ENCODE measurements around the gene C10orf62. TPM values are rescaled to one million over a fixed set of nuclear protein-coding genes. Genes with fewer than 3 reads are reported as not detected.

C10orf62 gene
- total and polyA plus RNA-seq, 2 of the 8 experiments (the other 6 are each of a cell fraction or from before 2014, with no cell fraction given), result 0.05 TPM; not detected in 1

- Histone ChIP-seq H3K79me1 (ENCODE audit: low read depth, low read length) (peaks cover 3% of the 10 kb centered on the region), H2BK12ac (ENCODE audit: low read depth, low read length) (peak overlapping the region; percentile 51; the same call in 1 of the 2 replicates), H3K4me3 (ENCODE audit: extremely low read depth in 1 of 4, insufficient read depth in 2 of 4, low read depth in 3 of 4, low read length in 4 of 4) (no peak overlapping the region), H3K9ac (replicated peaks in 1 of 4; ENCODE audit: extremely low read depth in 1 of 4, low read depth in 3 of 4, low read length in 3 of 4) (peak overlapping the region in 2 of 4 experiments; percentile 15 to 43; a peak in 2 of 7 replicates), H3K27ac (ENCODE audit: low read depth, low read length) (peak overlapping the region; percentile 13; the same call in 1 of the 2 replicates), H2BK20ac (ENCODE audit: low read length) (peak overlapping the region; percentile 43; the same call in 1 of the 2 replicates), H2AK5ac (ENCODE audit: low read depth, low read length) (peak overlapping the region; percentile 79; the same call in 1 of the 2 replicates), H3K79me2 (ENCODE audit: control insufficient read depth in 1 of 2, insufficient read depth in 2 of 2, low read length in 2 of 2) (peaks cover 0 to 2% of the 10 kb centered on the region in 2 experiments; a peak in 1 of 4 replicates), H2BK15ac (ENCODE audit: low read length) (peak overlapping the region; percentile 78), H4K5ac (ENCODE audit: insufficient read length, low read depth, low read length) (peak overlapping the region; percentile 61), H3K36me3 (ENCODE audit: control insufficient read depth in 2 of 4, insufficient read depth in 4 of 4, low read length in 3 of 4) (no peaks in the 10 kb centered on the region), H2AFZ (ENCODE audit: low read length) (no peak overlapping the region), H2BK5ac (ENCODE audit: low read depth, low read length) (peak overlapping the region; percentile 96), H3K23ac (ENCODE audit: insufficient read length) (no peak overlapping the region), H3K23me2 (ENCODE audit: low read depth, low read length) (no peaks in the 10 kb centered on the region), H3K4ac (replicated peaks; ENCODE audit: insufficient read length, low read depth, low read length) (peak overlapping the region; percentile 42), H3K4me2 (ENCODE audit: insufficient read depth in 1 of 2, low read depth in 2 of 2, low read length in 2 of 2) (peak overlapping the region; percentile 7 to 43; a peak in 3 of 4 replicates), H3K4me1 (replicated peaks in 1 of 4; ENCODE audit: control insufficient read depth in 3 of 4, insufficient read depth in 4 of 4, low read length in 3 of 4) (peaks cover 15 to 29% (median 22%) of the 10 kb centered on the region in 4 experiments), H4K20me1 (replicated peaks in 1 of 2; ENCODE audit: control insufficient read depth in 1 of 2, insufficient read depth in 2 of 2, low read length in 2 of 2) (no peaks in the 10 kb centered on the region), H3K14ac (ENCODE audit: insufficient read length) (no peak overlapping the region), H4K91ac (replicated peaks; ENCODE audit: insufficient read length, low read length) (peak overlapping the region; percentile 75), H4K8ac (ENCODE audit: extremely low read depth, insufficient read depth, low read length) (no peak overlapping the region), H3K27me3 (replicated peaks in 1 of 4; ENCODE audit: control insufficient read depth in 3 of 4, extremely low read depth in 1 of 4, insufficient read depth in 3 of 4, low read length in 3 of 4) (no peaks in the 10 kb centered on the region), H3K9me3 (ENCODE audit: insufficient read depth in 2 of 2, low read depth in 1 of 2, low read length in 1 of 2) (no peaks in the 10 kb centered on the region), H3K18ac (ENCODE audit: extremely low read depth, low read length) (peak overlapping the region; percentile 89), H2BK120ac (replicated peaks; ENCODE audit: low read depth, low read length) (peak overlapping the region; percentile 21), H3K56ac (replicated peaks; ENCODE audit: insufficient read length, low read depth, low read length) (no peak overlapping the region)
- TF ChIP-seq POU5F1 (IDR thresholded peaks at IDR 0.05; ENCODE audit: low read depth, low read length), result no peak
- TF ChIP-seq KDM5A (IDR thresholded peaks at IDR 0.05; ENCODE audit: low read length), result no peak
- no peak for TF ChIP-seq MAFK (IDR thresholded peaks at IDR 0.05; ENCODE audit: low read depth, low read length)
- no peak for TF ChIP-seq RAD21 (IDR thresholded peaks at IDR 0.05 in 1 of 2, conservative IDR thresholded peaks at IDR 0.05 in 1 of 2; ENCODE audit: low read depth in 2 of 2, low read length in 2 of 2)
- no peak for TF ChIP-seq CBX8 (IDR thresholded peaks at IDR 0.05; ENCODE audit: borderline replicate concordance, low read depth, low read length)
- no peak for TF ChIP-seq CHD2 (IDR thresholded peaks at IDR 0.05; ENCODE audit: low read length)
- TF ChIP-seq SUZ12 (IDR thresholded peaks at IDR 0.05; ENCODE audit: low read length), result no peak
- no peak for TF ChIP-seq TAF7 (optimal IDR thresholded peaks at IDR 0.05; ENCODE audit: borderline replicate concordance, low read depth, low read length)
- DNase-seq (ENCODE audit: low read depth in 1 of 2, low spot score in 2 of 2) (no peak), FAIRE-seq (no peak)
- 70% methylated on average over 12 of the region's 13 CpGs; no CpG with 5 or more reads in 1 of the 2 experiments for WGBS, 2 experiments (ENCODE audit: extremely low coverage in 1 of 2, insufficient coverage in 1 of 2, insufficient read length in 1 of 2, insufficient replicate concordance in 2 of 2, low coverage in 1 of 2, low lambda C conversion rate in 2 of 2, missing lambda C conversion rate in 1 of 2)
- POLR2A ChIA-PET (ENCODE audit: partially characterized antibody), result interaction anchor here (1.1 to 2.4 kb wide), 5 partner anchors 9 to 70 kb away, joined by 4 to 11 read pairs (median 6); partner anchors contain the start of gene UBTD1
- CTCF ChIA-PET (ENCODE audit: partially characterized antibody), result interaction anchor here (1.0 to 15.4 kb wide), 9 partner anchors 14 to 131 kb away, joined by 3 to 388 read pairs (median 4); partner anchors contain the start of gene ANKRD2
These were observed 39.8 kb upstream of the C10orf62 start for GRCh38 chr10:97549587-97550322.
